Mesothelial cell of epicardium (in vitro differentiated cells): ENCODE measurements around the gene PCSK5. TPM values are rescaled to one million over a fixed set of nuclear protein-coding genes. Genes with fewer than 3 reads are reported as not detected.

ENCODE experiments used
- DNase-seq, 2 experiments: peaks; one replicate each; pipeline ENCODE4 v3.0.0; 2021; ENCODE audit warnings: low spot score in 2 of 2; ENCODE audit not compliant: unreplicated experiment in 2 of 2
- H3K27ac Mint-ChIP-seq: 2 replicates; pipeline ENCODE4 v1.8.0; 2021; ENCODE audit warnings: mixed read lengths
- H3K27me3 Mint-ChIP-seq: 2 replicates; pipeline ENCODE4 v1.8.0; 2021; ENCODE audit warnings: low read depth, mixed read lengths
- H3K36me3 Mint-ChIP-seq: 2 replicates; pipeline ENCODE4 v1.8.0; 2021; ENCODE audit warnings: mixed read lengths
- H3K4me1 Mint-ChIP-seq: 2 replicates; pipeline ENCODE4 v1.8.0; 2021; ENCODE audit warnings: mixed read lengths
- H3K4me3 Mint-ChIP-seq: 2 replicates; pipeline ENCODE4 v1.8.0; 2021; ENCODE audit warnings: mild to moderate bottlenecking, moderate library complexity, mixed read lengths
- H3K9me3 Mint-ChIP-seq: 2 replicates; pipeline ENCODE4 v1.8.0; 2021; ENCODE audit warnings: mixed read lengths
- CTCF ChIP-seq: fragments of 200-600 bp; sonication (generic); IDR thresholded peaks from one replicate; pipeline ENCODE4 v1.5.0; 2021; ENCODE audit warnings: antibody characterized with exemption; ENCODE audit not compliant: unreplicated experiment
- total RNA-seq: library from RNA; stranded (reverse); gene quantifications from 3 replicates; pipeline ENCODE4 v1.2.1, GENCODE V29; 2021

PCSK5 gene
- total RNA-seq, 1 donor from 2014 or later: 15.7 TPM

- Mint-ChIP-seq H3K9me3 (peaks cover 7% of the 10 kb centered on the region), H3K36me3 (peaks cover 3% of the 10 kb centered on the region), H3K27ac (no peak overlapping the region), H3K4me3 (no peak overlapping the region), H3K4me1 (peaks cover 10% of the 10 kb centered on the region), H3K27me3 (peaks cover 23% of the 10 kb centered on the region)
- no peak for TF ChIP-seq CTCF
- no peak for DNase-seq
Observed at GRCh38 chr9:76330034-76330433, 439.6 kb downstream of the PCSK5 start.

- no peak overlapping the region for H3K27ac Mint-ChIP-seq
- no peak for TF ChIP-seq CTCF
- no peak for DNase-seq
Observed at GRCh38 chr9:76333388-76333787, 442.9 kb downstream of the PCSK5 start.

GRCh38 chr9:76333964-76334363 is 443.5 kb downstream of the PCSK5 start:
- Mint-ChIP-seq H3K27ac (no peak overlapping the region), H3K9me3 (peaks cover 7% of the 10 kb centered on the region), H3K4me3 (no peak overlapping the region), H3K36me3 (peaks cover 3% of the 10 kb centered on the region), H3K27me3 (peaks cover 21% of the 10 kb centered on the region), H3K4me1 (peaks cover 10% of the 10 kb centered on the region)
- no peak for DNase-seq
- TF ChIP-seq CTCF: no peak

More at GRCh38 chr9:76333388-76333787, 442.9 kb downstream of the PCSK5 start:
- H3K4me3 Mint-ChIP-seq: no peak overlapping the region
- H3K4me1 Mint-ChIP-seq: peaks cover 10% of the 10 kb centered on the region
- peaks cover 3% of the 10 kb centered on the region for H3K36me3 Mint-ChIP-seq
- peaks cover 18% of the 10 kb centered on the region for H3K27me3 Mint-ChIP-seq
- peaks cover 7% of the 10 kb centered on the region for H3K9me3 Mint-ChIP-seq

- Mint-ChIP-seq H3K4me3 (no peak overlapping the region), H3K27ac (no peak overlapping the region), H3K4me1 (peaks cover 10% of the 10 kb centered on the region), H3K9me3 (peaks cover 3% of the 10 kb centered on the region), H3K36me3 (peaks cover 3% of the 10 kb centered on the region), H3K27me3 (peaks cover 13% of the 10 kb centered on the region)
- TF ChIP-seq CTCF: no peak
- no peak for DNase-seq
Observed at GRCh38 chr9:76336027-76336426, 445.6 kb downstream of the PCSK5 start.

GRCh38 chr9:76338418-76338817 is 447.9 kb downstream of the PCSK5 start:
- peaks cover 4% of the 10 kb centered on the region for H3K9me3 Mint-ChIP-seq
- peaks cover 9% of the 10 kb centered on the region for H3K4me1 Mint-ChIP-seq
- no peak overlapping the region for H3K27ac Mint-ChIP-seq
- TF ChIP-seq CTCF: no peak
- H3K27me3 Mint-ChIP-seq: peaks cover 3% of the 10 kb centered on the region
- H3K36me3 Mint-ChIP-seq: peaks cover 3% of the 10 kb centered on the region
- no peak overlapping the region for H3K4me3 Mint-ChIP-seq
- no peak for DNase-seq

GRCh38 chr9:76341616-76342015 is 451.1 kb downstream of the PCSK5 start:
- Mint-ChIP-seq H3K36me3 (no peaks in the 10 kb centered on the region), H3K27ac (no peak overlapping the region), H3K4me3 (no peak overlapping the region), H3K4me1 (peaks cover 2% of the 10 kb centered on the region), H3K27me3 (peaks cover 3% of the 10 kb centered on the region), H3K9me3 (peaks cover 9% of the 10 kb centered on the region)
- no peak for DNase-seq
- no peak for TF ChIP-seq CTCF
